HUES64 (cell line): ENCODE data around the gene SLC7A6.

Experiments
- H3K27ac ChIP-seq: 2 replicates; pipeline ENCODE4 v1.7.0; 2013; ENCODE audit warnings: low read depth, low read length, inconsistent platforms
- H3K27me3 ChIP-seq: 2 replicates; pipeline ENCODE4 v1.6.1; 2013; ENCODE audit warnings: mild to moderate bottlenecking, low read length; ENCODE audit not compliant: insufficient read depth
- H3K36me3 ChIP-seq: 2 replicates; pipeline ENCODE4 v1.6.1; 2013; ENCODE audit warnings: mild to moderate bottlenecking, low read length; ENCODE audit not compliant: insufficient read depth
- H3K4me1 ChIP-seq: 2 replicates; pipeline ENCODE4 v1.6.1; 2013; ENCODE audit warnings: mild to moderate bottlenecking, low read length, moderate library complexity; ENCODE audit not compliant: insufficient read depth
- H3K4me3 ChIP-seq: 2 replicates; pipeline ENCODE4 v1.5.1; 2013; ENCODE audit warnings: mild to moderate bottlenecking, low read length, moderate library complexity
- H3K9ac ChIP-seq: 2 replicates; pipeline ENCODE4 v1.6.1; 2013; ENCODE audit warnings: mild to moderate bottlenecking, low read depth, low read length
- H3K9me3 ChIP-seq: 2 replicates; pipeline ENCODE4 v1.6.1; 2013; ENCODE audit warnings: low read depth, low read length; ENCODE audit not compliant: insufficient read depth
- WGBS: fragments of 150-250, 120-280 bp; methylation state at CpG from one replicate; pipeline ENCODE4 v1.1.7; 2013; ENCODE audit warnings: missing lambda C conversion rate; 5-methylcytosine and 5-hydroxymethylcytosine counted together

The SLC7A6 gene

GRCh38 chr16:68343137-68343536 lies 78.8 kb downstream of the SLC7A6 start:
- 94% methylated on average over 7 of the region's 7 CpGs for WGBS
- Histone ChIP-seq H3K36me3 (peaks cover 85% of the 10 kb centered on the region), H3K27me3 (no peaks in the 10 kb centered on the region), H3K9ac (no peak overlapping the region), H3K4me1 (no peaks in the 10 kb centered on the region), H3K27ac (no peak overlapping the region), H3K4me3 (no peak overlapping the region), H3K9me3 (no peaks in the 10 kb centered on the region)

- Histone ChIP-seq H3K27ac (no peak overlapping the region), H3K4me1 (no peaks in the 10 kb centered on the region), H3K4me3 (no peak overlapping the region), H3K9ac (no peak overlapping the region), H3K36me3 (peaks cover 85% of the 10 kb centered on the region), H3K27me3 (no peaks in the 10 kb centered on the region), H3K9me3 (no peaks in the 10 kb centered on the region)
- 96% methylated on average over 11 of the region's 11 CpGs for WGBS
These were observed 79.9 kb downstream of the SLC7A6 start for GRCh38 chr16:68344252-68344651.

DNA sequence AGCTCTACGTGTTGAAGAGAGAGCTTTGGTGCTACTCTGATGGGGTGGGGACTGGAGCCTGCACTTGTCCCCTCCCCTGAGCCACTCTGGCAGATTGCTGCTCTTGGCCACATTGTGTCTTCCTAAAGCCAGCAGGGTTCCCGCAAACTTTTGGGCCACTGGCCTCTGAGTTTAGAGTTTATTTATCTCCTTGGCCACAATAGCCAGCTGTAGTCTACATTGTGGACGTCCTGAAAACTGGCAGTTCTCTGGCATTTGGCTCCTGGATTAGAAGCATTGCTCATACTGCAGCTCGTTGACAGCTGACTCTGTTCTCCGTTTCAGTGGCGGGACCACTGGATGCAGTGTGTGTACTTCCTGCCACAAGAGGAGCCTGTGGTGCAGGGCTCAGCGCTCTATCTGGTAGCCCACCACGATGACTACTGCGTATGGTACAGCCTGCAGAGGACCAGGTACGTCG lies 81.1 kb downstream of the SLC7A6 start:
- no peaks in the 10 kb centered on the region for H3K9me3 ChIP-seq
- 95% methylated on average over 11 of the region's 11 CpGs for WGBS
- no peak overlapping the region for H3K9ac ChIP-seq
- H3K4me3 ChIP-seq, result no peak overlapping the region
- H3K27ac ChIP-seq, result no peak overlapping the region
- H3K36me3 ChIP-seq, result peaks cover 85% of the 10 kb centered on the region
- H3K4me1 ChIP-seq, result no peaks in the 10 kb centered on the region
- H3K27me3 ChIP-seq, result no peaks in the 10 kb centered on the region

DNA sequence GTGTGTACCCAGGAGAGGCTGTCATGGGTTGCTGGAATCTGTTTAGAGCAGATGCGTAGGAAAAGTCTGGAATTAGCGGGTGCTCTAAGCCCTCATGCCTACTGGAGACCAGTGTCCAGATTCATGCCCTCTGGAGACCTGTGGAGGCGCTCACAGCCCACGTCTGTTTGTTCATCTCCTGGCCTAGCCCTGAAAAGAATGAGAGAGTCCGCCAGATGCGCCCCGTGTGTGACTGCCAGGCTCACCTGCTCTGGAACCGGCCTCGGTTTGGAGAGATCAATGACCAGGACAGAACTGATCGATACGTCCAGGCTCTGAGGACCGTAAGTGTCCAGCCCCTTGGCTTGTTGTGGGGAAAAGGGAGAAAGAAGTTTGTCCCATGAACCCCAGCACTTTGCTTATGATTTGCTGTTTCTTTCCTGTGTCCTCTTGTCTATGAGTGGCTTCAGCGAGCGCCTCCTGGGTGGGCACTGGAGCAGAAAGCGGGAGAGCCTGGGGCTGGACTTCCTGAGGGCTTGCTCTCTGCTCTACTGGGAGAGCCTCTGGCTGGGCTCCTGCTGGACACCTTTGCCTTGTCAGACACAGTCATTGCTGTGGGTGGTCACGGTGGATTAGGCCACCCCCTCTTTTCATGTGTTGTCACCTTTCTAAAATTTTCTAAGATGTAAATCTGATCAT lies 81.8 kb downstream of the SLC7A6 start:
- WGBS, result 94% methylated on average over 16 of the region's 16 CpGs
- H3K4me1 ChIP-seq, result no peaks in the 10 kb centered on the region
- no peaks in the 10 kb centered on the region for H3K9me3 ChIP-seq
- no peaks in the 10 kb centered on the region for H3K27me3 ChIP-seq
- H3K36me3 ChIP-seq, result peaks cover 84% of the 10 kb centered on the region
- no peak overlapping the region for H3K9ac ChIP-seq
- no peak overlapping the region for H3K4me3 ChIP-seq
- no peak overlapping the region for H3K27ac ChIP-seq

GRCh38 chr16:68346892-68347480 lies 82.7 kb downstream of the SLC7A6 start:
- Histone ChIP-seq H3K9me3 (no peaks in the 10 kb centered on the region), H3K36me3 (peaks cover 90% of the 10 kb centered on the region), H3K4me3 (no peak overlapping the region), H3K9ac (no peak overlapping the region), H3K27ac (no peak overlapping the region), H3K4me1 (no peaks in the 10 kb centered on the region), H3K27me3 (no peaks in the 10 kb centered on the region)
- 95% methylated on average over 12 of the region's 12 CpGs for WGBS

GRCh38 chr16:68347605-68348004 lies 83.3 kb downstream of the SLC7A6 start:
- H3K4me3 ChIP-seq, result no peak overlapping the region
- H3K36me3 ChIP-seq, result peaks cover 91% of the 10 kb centered on the region
- H3K9ac ChIP-seq, result no peak overlapping the region
- H3K9me3 ChIP-seq, result no peaks in the 10 kb centered on the region
- H3K27ac ChIP-seq, result no peak overlapping the region
- WGBS, result 92% methylated on average over 4 of the region's 4 CpGs
- no peaks in the 10 kb centered on the region for H3K4me1 ChIP-seq
- no peaks in the 10 kb centered on the region for H3K27me3 ChIP-seq

DNA sequence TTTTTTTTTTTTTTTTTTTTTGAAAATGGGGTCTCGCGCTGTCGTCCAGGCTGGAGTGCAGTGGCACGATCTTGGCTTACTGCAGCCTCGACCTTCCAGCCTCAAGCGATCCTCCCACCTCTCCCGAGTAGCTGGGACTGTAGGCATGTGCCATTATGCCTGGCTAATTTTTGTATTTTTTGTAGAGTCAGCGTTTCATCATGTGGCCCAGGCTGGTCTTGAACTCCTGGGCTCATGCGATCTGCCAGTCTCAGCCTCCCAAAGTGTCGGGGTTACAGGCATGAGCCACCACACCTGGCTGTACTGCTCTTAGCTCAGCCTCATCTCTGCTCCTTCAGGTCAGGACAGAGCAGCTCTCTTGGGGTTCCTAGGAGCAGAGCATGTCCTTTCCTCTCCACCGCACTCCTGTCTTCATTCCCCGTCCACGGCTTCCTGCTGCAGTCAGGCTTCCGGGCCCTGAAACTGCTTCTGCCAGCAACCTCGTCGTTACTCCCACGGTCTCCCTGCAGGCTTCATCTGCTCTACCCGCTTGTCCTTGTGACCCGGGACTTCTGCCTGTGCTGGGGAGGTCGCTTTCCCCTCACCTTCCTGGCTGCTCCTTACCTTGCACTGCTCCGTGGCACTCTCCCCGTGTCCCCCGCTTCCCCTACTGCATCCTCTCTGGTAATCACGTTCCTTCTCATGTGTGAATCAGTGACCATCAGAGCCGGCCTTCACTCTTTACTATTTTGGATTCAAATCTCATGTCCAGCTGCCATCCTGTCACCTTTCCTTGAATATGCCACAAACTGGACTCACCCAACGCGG lies 84.5 kb downstream of the SLC7A6 start:
- H3K27me3 ChIP-seq, result no peaks in the 10 kb centered on the region
- H3K36me3 ChIP-seq, result peaks cover 96% of the 10 kb centered on the region
- no peak overlapping the region for H3K9ac ChIP-seq
- no peaks in the 10 kb centered on the region for H3K9me3 ChIP-seq
- no peak overlapping the region for H3K27ac ChIP-seq
- no peaks in the 10 kb centered on the region for H3K4me1 ChIP-seq
- WGBS, result 95% methylated on average over 27 of the region's 27 CpGs
- H3K4me3 ChIP-seq, result no peak overlapping the region

GRCh38 chr16:68349838-68350410 lies 85.6 kb downstream of the SLC7A6 start:
- H3K4me1 ChIP-seq, result no peaks in the 10 kb centered on the region
- no peak overlapping the region for H3K27ac ChIP-seq
- no peak overlapping the region for H3K4me3 ChIP-seq
- no peaks in the 10 kb centered on the region for H3K27me3 ChIP-seq
- 93% methylated on average over 10 of the region's 10 CpGs for WGBS
- no peak overlapping the region for H3K9ac ChIP-seq
- no peaks in the 10 kb centered on the region for H3K9me3 ChIP-seq
- H3K36me3 ChIP-seq, result peaks cover 94% of the 10 kb centered on the region

GRCh38 chr16:68350813-68351350 lies 86.6 kb downstream of the SLC7A6 start:
- Histone ChIP-seq H3K27me3 (no peaks in the 10 kb centered on the region), H3K27ac (no peak overlapping the region), H3K4me3 (no peak overlapping the region), H3K36me3 (peaks cover 90% of the 10 kb centered on the region), H3K4me1 (no peaks in the 10 kb centered on the region), H3K9ac (no peak overlapping the region), H3K9me3 (no peaks in the 10 kb centered on the region)
- 95% methylated on average over 9 of the region's 10 CpGs for WGBS
